CD4-positive, alpha-beta T cell treated with Interferon gamma for 1 hour (primary cell): ENCODE measurements around the gene MYOZ3.

Experiments used
- DNase-seq: peaks from one replicate; pipeline ENCODE4 v3.0.0-alpha.2; 2020

MYOZ3 gene

GRCh38 chr5:150660108-150660831 lies 781 bp upstream of the MYOZ3 start:
- no peak for DNase-seq

- DNase-seq: no peak
These were observed 958 bp downstream of the MYOZ3 start for GRCh38 chr5:150661821-150662596.

- DNase-seq: no peak
These were observed 1.9 kb downstream of the MYOZ3 start for GRCh38 chr5:150662731-150663516.

- no peak for DNase-seq
These were observed 2.9 kb downstream of the MYOZ3 start for GRCh38 chr5:150663936-150664335.

- DNase-seq: no peak
These were observed 4.0 kb downstream of the MYOZ3 start for GRCh38 chr5:150665044-150665443.

- no peak for DNase-seq
These were observed 9.4 kb downstream of the MYOZ3 start for GRCh38 chr5:150670275-150670947.

- no peak for DNase-seq
These were observed 9.9 kb downstream of the MYOZ3 start for GRCh38 chr5:150670948-150671310.

- DNase-seq: no peak
These were observed 10.6 kb downstream of the MYOZ3 start for GRCh38 chr5:150671509-150672236.

GRCh38 chr5:150672237-150672883 lies 11.3 kb downstream of the MYOZ3 start:
- DNase-seq: no peak

- no peak for DNase-seq
These were observed 11.8 kb downstream of the MYOZ3 start for GRCh38 chr5:150672884-150673275.

- DNase-seq: no peak
These were observed 13.3 kb downstream of the MYOZ3 start for GRCh38 chr5:150674341-150674821.

GRCh38 chr5:150675069-150675468 lies 14.0 kb downstream of the MYOZ3 start:
- DNase-seq: no peak

GRCh38 chr5:150676578-150676977 lies 15.5 kb downstream of the MYOZ3 start:
- no peak for DNase-seq

- DNase-seq: no peak
These were observed 28.1 kb downstream of the MYOZ3 start for GRCh38 chr5:150689120-150689519.

GRCh38 chr5:150690760-150691159 lies 29.7 kb downstream of the MYOZ3 start:
- no peak for DNase-seq

- DNase-seq: no peak
These were observed 31.2 kb downstream of the MYOZ3 start for GRCh38 chr5:150692276-150692675.

- no peak for DNase-seq
These were observed 33.6 kb downstream of the MYOZ3 start for GRCh38 chr5:150694612-150695011.

- no peak for DNase-seq
These were observed 39.2 kb downstream of the MYOZ3 start for GRCh38 chr5:150700246-150700593.

GRCh38 chr5:150700594-150701377 lies 39.7 kb downstream of the MYOZ3 start, which contains the start of gene RBM22:
RBM22 (minus strand) TSS chr5:150701062; CDS start chr5:150700985, 77 bp downstream.
- DNase-seq: peak; percentile 90

GRCh38 chr5:150703762-150704161 lies 42.7 kb downstream of the MYOZ3 start:
- DNase-seq: no peak
